ENCODE data around the gene OR4N5. TPM values are rescaled to one million over a fixed set of nuclear protein-coding genes. Genes with fewer than 3 reads are reported as not detected.
A peak's percentile ranks its signal among the peaks of the same experiment; 100 is the strongest.
"Not testable (repeated sequence)": the region's sequence is repeated elsewhere in the genome, so short reads cannot be mapped to it uniquely, and the experiment has no call there.

The OR4N5 gene
- total RNA-seq (2014; rRNA removed; shearing (Covaris generic)): not detected in 2 replicates

GRCh38 chr14:20138520-20138919 is at the start of gene OR4N5:
TSS of gene OR4N5 (plus strand) at chr14:20138820. CDS start at chr14:20143736, 4,916 bp downstream.
- DNase-seq (ENCODE audit: low spot score): no peak

DNA sequence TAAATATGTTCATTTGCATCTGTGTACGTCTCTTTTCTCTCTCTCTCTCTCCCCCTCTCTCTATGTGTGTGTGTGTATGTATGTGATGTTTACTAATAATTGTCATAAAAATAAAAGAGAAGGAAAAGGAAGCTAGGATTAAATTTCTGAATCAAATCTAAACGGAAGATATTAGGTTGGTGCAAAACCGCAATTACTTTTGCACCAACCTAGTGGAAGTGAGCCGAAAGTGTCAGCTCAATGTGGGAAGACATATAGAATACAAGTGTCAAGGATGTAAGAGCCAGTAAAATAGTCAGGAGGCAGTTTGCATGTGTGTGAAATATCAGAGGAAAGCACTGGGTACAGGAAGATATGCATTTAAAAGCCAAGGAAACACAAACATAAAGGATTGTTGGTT is 46.6 kb upstream of the OR4N5 start:
- DNase-seq (ENCODE audit: low spot score): no peak

- DNase-seq (ENCODE audit: low spot score): no peak
Observed at GRCh38 chr14:20093442-20093841, 45.2 kb upstream of the OR4N5 start.

DNA sequence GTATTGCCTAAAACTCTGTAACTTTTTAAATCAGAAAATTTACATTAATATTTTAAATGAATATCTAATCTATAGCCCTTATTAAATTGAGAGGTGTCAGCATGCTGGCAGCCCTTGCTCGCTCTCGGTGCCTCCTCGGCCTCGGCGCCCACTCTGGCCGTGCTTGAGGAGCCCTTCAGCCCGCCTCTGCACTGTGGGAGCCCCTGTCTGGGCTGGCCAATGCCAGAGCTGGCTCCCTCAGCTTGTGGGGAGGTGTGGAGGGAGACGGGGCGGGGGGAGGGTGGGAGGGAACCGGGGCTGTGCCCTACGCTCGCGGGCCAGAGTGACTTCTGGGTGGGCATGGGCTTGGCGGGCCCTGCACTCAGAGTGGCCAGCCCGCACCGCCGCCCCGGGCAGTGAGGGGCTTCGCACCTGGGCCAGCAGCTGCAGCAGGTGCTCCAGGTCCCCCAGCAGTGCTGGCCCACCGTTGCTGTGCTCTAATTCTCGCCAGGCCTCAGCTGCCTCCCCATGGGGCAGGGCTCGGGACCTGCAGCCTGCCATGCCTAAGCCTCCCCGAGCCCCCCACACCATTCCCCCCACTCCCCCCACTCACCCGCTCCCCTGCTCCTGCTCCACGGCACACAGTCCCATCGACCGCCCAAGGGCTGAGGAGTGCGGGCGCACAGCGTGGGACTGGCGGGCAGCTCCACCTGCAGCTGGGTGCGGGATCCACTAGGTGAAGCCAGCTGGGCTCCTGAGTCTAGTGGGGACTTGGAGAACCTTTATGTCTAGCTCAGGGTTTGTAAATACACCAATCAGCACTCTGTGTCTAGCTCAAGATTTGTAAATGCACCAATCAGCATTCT is 39.5 kb upstream of the OR4N5 start:
- not testable (repeated sequence) for DNase-seq (ENCODE audit: low spot score)

DNA sequence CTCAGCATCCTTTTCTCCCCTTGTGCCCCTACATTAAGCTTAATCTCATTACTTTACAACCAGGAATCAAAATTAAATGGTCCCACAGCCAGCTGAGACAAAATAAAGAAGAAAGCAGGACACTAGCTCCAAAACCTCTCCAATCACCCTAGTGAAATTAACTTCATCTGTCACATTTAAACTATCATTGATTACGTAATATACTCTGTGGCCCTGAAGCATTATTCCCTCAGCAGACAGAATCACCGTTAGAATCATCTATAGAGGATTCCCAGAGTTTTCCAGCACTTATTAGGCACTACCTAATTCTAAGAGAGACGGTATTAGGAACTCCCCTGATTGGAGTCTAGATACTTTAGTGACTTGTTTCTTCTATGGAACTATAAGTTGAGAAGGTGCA is 28.2 kb upstream of the OR4N5 start, which contains the start of gene OR4K17:
OR4K17 (plus strand) TSS at position 302 of the 400 bp plus-strand sequence. CDS start 6,761 bp downstream, outside the sequence.
- no peak for DNase-seq (ENCODE audit: low spot score)

GRCh38 chr14:20112321-20112720 is 26.3 kb upstream of the OR4N5 start:
- no peak for DNase-seq (ENCODE audit: low spot score)

DNA sequence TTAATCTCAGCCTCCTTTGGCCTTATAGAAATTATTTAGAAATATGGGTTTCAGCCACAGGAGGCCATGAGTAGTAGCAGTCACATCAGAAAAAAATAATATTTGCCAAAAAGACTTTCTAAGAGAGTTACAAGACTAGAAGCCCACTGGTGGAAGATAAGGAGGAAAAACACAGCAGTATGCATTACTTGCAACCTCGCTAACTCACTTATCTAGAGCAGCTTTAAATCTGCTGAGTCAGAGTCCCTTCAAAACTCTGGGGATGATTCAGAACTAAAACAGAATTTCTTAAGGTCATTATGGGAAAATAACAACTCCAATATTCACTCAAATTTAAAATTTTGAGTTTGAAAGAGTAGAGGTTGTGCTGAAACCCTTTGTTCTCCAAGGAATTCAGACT is 21.9 kb upstream of the OR4N5 start:
- DNase-seq (ENCODE audit: low spot score): no peak

GRCh38 chr14:20118795-20119194 is 19.8 kb upstream of the OR4N5 start:
- no peak for DNase-seq (ENCODE audit: low spot score)

- DNase-seq (ENCODE audit: low spot score): peak; percentile 35
Observed at GRCh38 chr14:20143911-20144310, 5.3 kb downstream of the OR4N5 start.

GRCh38 chr14:20144820-20145219 is 6.2 kb downstream of the OR4N5 start:
- DNase-seq (ENCODE audit: low spot score): no peak

DNA sequence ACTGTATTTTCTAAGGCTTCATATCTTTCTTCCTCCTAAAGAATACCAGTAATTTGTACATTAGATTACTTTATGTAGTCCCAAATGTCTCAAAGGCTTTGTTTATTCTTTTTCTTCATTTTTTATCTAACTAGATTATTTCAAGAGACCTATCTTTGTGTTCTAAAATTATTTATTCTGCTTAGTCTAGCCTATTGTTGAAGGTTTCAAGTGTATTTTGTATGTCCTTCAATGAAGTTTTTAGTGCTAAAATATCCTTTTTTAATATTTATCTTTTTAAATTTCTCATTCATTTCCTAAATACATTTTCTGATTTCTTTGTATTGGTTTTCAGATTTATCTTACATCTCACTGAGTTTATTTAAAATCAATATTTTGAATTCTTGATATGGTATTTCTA is 25.8 kb downstream of the OR4N5 start:
- no peak for DNase-seq (ENCODE audit: low spot score)

DNA sequence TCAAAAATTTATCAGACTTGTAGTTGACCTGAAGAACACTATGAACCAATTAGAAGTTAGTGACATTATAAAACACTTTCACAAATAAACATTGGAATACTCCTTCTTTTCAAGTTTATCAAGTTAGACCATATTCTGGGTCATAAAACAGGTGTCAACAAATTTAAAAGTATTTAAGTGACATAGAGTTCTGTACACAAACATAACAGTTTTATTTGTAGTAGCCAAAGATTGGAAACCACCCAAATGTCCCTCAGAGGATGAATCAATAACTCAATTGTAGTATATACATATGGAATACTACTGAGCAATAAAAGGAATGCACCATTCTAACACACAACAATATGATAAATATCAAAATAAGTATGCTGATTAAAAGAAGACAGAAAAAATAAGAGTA is 28.5 kb downstream of the OR4N5 start:
- DNase-seq (ENCODE audit: low spot score): no peak

DNA sequence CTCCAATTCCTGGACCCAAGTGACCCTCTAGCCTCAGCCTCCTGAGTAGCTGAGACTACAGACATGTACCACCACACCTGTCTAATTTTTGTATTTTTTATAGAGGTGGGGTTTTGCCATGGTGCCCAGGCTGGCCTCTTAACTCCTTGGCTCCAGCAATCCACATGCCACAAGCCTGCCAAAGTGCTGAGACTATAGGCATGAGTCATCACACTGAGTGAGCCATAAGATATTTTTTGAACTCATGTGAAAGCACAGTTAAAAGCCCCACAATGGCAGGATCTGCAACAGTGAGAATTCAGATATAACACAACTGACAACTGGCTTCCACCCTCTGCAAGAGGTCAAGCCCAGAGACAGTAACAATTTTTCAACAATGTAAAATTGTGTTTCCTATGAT is 31.2 kb downstream of the OR4N5 start:
- DNase-seq (ENCODE audit: low spot score): not testable (repeated sequence)

GRCh38 chr14:20174205-20174604 is 35.6 kb downstream of the OR4N5 start:
- not testable (repeated sequence) for DNase-seq (ENCODE audit: low spot score)

- DNase-seq (ENCODE audit: low spot score): no peak
Observed at GRCh38 chr14:20176330-20176729, 37.7 kb downstream of the OR4N5 start.

DNA sequence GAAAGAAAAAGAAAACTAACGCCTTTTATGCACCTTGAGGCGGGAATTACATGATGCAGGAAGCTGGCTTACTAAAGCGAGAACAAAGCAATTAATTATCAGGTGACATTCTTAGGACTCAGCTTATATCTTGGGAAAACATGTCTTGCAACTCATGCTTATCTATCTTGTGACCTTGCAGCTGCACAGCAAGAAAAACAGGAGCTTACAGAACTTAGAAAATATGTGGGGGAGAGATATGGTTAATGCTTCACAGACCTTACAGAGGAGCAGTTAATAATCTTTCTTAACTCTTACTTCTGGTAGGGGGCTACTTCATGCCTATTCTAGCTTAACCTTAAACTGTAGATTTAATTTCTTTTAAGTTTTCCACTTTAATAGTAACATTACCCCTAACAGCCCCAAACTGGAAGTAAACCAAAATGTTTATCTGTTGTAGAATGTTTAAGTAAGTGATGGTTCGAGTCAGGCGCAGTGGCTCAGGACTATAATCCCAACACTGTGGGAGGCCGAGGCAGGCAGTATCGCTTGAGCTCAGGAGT is 38.9 kb downstream of the OR4N5 start:
- DNase-seq (ENCODE audit: low spot score): no peak

DNA sequence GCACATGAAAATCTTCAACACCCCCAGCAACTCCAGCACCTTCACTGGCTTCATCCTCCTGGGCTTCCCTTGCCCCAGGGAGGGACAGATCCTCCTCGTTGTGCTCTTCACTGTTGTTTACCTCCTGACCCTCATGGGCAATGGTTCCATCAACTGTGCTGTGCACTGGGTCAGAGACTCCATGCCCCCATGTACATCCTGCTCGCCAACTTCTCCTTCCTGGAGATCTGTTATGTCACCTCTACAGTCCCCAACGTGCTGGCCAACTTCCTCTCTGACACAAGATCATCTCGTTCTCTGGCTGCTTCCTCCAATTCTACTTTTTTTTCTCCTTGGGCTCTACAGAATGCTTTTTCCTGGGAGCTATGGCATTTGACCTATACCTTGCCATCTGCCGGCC is 40.6 kb downstream of the OR4N5 start:
- no peak for DNase-seq (ENCODE audit: low spot score)

DNA sequence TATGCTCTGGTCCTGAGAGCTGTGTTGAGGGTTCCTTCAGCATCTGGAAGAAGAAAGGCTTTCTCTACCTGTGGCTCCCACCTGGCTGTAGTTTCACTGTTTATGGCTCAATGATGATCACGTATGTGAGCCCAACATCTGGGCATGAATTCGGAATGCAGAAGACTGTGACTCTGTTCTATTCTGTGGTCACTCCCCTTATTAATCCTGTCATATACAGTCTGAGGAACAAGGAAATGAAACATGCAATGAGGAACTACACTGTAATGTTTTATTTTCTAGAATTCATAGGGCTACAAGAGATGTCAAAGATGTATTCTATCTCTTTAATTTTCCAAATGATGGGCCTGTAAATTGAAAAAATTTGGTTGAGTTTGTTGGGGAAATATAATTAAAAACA is 41.3 kb downstream of the OR4N5 start:
- no peak for DNase-seq (ENCODE audit: low spot score)

DNA sequence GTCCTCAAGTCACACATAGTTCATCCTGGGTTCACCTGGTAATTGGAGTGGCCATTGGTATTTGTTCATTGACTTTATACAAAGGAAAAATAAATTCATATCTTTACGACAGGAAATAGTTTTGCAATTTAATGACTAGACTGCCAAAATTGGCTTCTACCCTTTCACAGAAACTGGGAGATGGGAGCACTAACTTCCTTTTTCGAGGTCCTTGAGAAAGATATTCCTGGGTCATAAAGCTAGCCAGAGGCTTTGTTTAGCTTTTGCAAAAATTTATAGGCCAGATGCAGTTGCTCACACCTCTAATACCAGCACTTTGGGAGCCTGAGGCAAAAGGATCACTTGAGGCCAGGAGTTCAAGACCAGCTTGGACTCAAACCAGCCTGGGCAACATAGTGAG is 41.9 kb downstream of the OR4N5 start:
- no peak for DNase-seq (ENCODE audit: low spot score)

DNA sequence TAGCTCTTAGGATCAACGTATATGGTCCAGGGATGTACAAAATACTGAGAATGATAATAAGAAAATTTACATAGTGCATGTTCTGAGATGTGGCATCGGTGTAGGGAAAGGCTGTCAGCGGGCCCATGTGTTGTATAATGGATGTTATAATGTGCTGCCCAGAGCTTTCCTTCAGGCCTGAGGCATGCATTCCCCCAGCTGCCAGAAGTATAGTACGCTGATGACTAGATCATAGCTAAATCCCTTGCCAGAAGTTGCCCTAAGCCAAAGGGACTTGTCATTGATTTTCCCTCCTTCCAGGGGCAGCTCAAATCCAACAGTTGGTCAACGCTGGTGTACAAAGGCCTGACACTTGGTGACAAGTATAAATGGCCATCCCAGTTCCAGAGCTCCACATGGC is 45.6 kb downstream of the OR4N5 start:
- no peak for DNase-seq (ENCODE audit: low spot score)

DNA sequence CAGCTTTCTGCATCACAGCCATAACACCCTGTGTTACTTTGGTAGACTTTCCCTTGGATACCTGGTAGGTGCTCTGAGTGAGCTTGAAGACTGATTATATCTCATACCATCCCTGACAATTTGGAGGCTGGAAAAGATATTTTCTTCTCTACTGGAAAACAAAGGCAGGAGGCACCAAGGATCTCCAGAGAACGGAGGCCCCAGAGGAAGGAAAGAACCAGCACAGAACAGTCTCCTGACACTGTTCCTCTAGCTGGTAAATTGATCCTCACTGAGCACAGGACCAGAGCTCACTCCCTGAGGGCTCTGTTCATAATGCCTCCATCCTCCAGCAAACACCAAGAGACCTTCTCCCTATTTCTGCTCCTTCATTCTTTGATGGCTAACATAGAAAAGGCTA is 52.0 kb downstream of the OR4N5 start, which contains the start of gene OR11G2:
OR11G2 (plus strand) TSS at position 301 of the 400 bp plus-strand sequence. CDS start 6,542 bp downstream, outside the sequence.
- DNase-seq (ENCODE audit: low spot score): no peak

DNA sequence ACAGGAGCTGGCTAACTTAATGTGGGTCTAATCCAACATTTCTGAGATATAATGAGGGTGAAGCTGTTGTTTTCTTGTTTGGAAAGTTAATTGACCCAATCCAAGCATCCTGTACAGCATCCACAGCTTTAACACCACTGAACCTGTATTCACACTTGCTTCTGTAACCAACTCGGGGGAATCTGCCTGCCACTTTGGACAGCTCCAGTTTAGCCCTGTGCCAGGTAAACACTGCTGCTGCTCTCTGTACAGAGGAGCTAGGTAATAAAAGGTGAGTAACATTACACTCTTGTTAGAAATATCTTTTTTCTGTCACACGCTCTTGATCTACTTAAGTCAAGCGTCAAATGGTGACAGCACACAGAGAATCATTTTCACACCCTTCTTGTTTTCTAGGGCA is 52.8 kb downstream of the OR4N5 start:
- no peak for DNase-seq (ENCODE audit: low spot score)

DNA sequence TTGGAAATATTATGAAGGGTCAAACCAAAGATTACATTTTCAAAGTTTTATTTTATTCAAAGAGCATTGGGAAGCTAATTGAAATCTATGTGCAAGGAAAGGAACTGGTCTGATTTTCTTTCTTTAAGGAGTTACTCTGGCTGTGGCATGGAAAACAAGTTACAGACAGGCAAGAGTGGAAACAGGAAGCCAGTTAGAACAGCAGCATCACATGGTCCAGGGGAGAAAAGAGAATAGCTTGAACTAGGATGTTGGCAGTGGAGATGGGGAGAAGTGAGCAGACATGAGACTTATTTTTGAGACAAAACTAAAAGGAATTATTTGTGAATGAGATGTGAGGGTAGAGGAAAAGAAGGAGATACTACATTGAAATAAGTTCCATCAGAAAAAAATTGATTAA is 55.5 kb downstream of the OR4N5 start:
- DNase-seq (ENCODE audit: low spot score): no peak
